NT2/D1 (cell line): ENCODE results near the gene AIRE.

Source experiments
- SUZ12 ChIP-seq: IDR thresholded peaks from 2 replicates; pipeline ENCODE4 v1.6.1; 2011; ENCODE audit not compliant: insufficient read length, insufficient read depth; ENCODE audit errors: extremely low read depth
- YY1 ChIP-seq: IDR thresholded peaks from 2 replicates; pipeline ENCODE4 v1.6.1; 2011; ENCODE audit not compliant: insufficient read length, insufficient read depth
- ZNF274 ChIP-seq: IDR thresholded peaks from 2 replicates; pipeline ENCODE4 v1.6.1; 2011; ENCODE audit warnings: mild to moderate bottlenecking, low read depth, low read length

GRCh38 chr21:44267655-44268142 lies 18.0 kb upstream of the AIRE start:
- TF ChIP-seq ZNF274 (no peak), YY1 (no peak), SUZ12 (no peak)
